ENCODE results near the gene PAQR9. TPM values are rescaled to one million over a fixed set of nuclear protein-coding genes. Genes with fewer than 3 reads are reported as not detected.

Gene PAQR9
- total RNA-seq, 1 experiment from 2014 or later = 0.17 TPM

DNA sequence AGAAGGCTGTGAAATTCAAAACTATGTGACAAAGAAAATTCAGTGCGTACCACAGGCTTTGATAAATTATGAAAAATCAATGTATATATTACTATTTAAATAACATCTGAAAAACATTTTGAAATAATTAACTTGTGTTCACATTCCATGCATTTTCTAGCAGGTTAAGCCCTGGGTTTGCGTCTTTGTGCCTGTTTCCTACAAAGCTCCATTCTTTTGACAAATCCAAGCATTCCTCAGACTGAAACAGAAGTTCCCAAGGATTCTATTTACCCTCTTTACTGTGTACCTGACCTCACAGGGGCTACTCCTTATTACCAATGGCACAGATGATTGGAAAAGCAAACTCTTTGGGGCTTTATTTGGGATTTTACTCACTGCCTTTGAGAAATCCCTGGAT lies 1.9 kb downstream of the PAQR9 start:
- H3K79me2 ChIP-seq (ENCODE audit: insufficient read depth, low read length) = no peaks in the 10 kb centered on the region
- RAD21 ChIA-PET (ENCODE audit: low non-redundant PET in 1 of 2, low total read pairs in 2 of 2, uncharacterized antibody in 2 of 2, unreplicated experiment in 2 of 2) = no interaction called here
- H3K27me3 ChIP-seq (ENCODE audit: insufficient read depth, low read length) = no peaks in the 10 kb centered on the region
- CTCF ChIA-PET = no interaction called here
- H2AFZ ChIP-seq (ENCODE audit: low read depth, low read length, poor library complexity, severe bottlenecking) = no peak overlapping the region
- POLR2A ChIA-PET = interaction anchor here (1.2 kb wide), 1 partner anchor 20 kb away, joined by 3 read pairs; no protein-coding TSS in a partner anchor
- DNase-seq (ENCODE audit: low read depth, low spot score) = no peak
- H4K20me1 ChIP-seq (ENCODE audit: insufficient read depth) = no peaks in the 10 kb centered on the region
- no peaks in the 10 kb centered on the region for H3K9me2 ChIP-seq (ENCODE audit: insufficient read depth)
- H3K4me3 ChIP-seq (replicated peaks in 1 of 2; ENCODE audit: low read depth in 1 of 2, low read length in 2 of 2) = no peak overlapping the region
- TF ChIP-seq EGR1 (IDR thresholded peaks at IDR 0.05; ENCODE audit: low read depth) = no peak
- no peak for TF ChIP-seq CEBPB (IDR thresholded peaks at IDR 0.05; ENCODE audit: low read depth)
- TF ChIP-seq POLR2AphosphoS5 (IDR thresholded peaks at IDR 0.05; ENCODE audit: low read depth, low read length) = no peak
- TF ChIP-seq ELF1 (IDR thresholded peaks at IDR 0.05; ENCODE audit: borderline replicate concordance, low read depth) = no peak
- TF ChIP-seq, protein P1, sequence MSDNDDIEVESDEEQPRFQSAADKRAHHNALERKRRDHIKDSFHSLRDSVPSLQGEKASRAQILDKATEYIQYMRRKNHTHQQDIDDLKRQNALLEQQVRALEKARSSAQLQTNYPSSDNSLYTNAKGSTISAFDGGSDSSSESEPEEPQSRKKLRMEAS (IDR thresholded peaks at IDR 0.05) = no peak
- TF ChIP-seq YY1 (IDR thresholded peaks at IDR 0.05; ENCODE audit: extremely low read depth, insufficient replicate concordance, low read depth, low read length) = no peak
- TF ChIP-seq, protein P2, sequence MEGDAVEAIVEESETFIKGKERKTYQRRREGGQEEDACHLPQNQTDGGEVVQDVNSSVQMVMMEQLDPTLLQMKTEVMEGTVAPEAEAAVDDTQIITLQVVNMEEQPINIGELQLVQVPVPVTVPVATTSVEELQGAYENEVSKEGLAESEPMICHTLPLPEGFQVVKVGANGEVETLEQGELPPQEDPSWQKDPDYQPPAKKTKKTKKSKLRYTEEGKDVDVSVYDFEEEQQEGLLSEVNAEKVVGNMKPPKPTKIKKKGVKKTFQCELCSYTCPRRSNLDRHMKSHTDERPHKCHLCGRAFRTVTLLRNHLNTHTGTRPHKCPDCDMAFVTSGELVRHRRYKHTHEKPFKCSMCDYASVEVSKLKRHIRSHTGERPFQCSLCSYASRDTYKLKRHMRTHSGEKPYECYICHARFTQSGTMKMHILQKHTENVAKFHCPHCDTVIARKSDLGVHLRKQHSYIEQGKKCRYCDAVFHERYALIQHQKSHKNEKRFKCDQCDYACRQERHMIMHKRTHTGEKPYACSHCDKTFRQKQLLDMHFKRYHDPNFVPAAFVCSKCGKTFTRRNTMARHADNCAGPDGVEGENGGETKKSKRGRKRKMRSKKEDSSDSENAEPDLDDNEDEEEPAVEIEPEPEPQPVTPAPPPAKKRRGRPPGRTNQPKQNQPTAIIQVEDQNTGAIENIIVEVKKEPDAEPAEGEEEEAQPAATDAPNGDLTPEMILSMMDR (IDR thresholded peaks at IDR 0.05 in 2 of 3, conservative IDR thresholded peaks at IDR 0.05 in 1 of 3; ENCODE audit: borderline replicate concordance in 1 of 3, insufficient read depth in 1 of 3, low read depth in 2 of 3, low read length in 2 of 3) = no peak
- TF ChIP-seq, protein P3, sequence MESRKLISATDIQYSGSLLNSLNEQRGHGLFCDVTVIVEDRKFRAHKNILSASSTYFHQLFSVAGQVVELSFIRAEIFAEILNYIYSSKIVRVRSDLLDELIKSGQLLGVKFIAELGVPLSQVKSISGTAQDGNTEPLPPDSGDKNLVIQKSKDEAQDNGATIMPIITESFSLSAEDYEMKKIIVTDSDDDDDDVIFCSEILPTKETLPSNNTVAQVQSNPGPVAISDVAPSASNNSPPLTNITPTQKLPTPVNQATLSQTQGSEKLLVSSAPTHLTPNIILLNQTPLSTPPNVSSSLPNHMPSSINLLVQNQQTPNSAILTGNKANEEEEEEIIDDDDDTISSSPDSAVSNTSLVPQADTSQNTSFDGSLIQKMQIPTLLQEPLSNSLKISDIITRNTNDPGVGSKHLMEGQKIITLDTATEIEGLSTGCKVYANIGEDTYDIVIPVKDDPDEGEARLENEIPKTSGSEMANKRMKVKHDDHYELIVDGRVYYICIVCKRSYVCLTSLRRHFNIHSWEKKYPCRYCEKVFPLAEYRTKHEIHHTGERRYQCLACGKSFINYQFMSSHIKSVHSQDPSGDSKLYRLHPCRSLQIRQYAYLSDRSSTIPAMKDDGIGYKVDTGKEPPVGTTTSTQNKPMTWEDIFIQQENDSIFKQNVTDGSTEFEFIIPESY (IDR thresholded peaks at IDR 0.05; ENCODE audit: extremely low read depth, insufficient replicate concordance, low read length) = no peak
- no peak for TF ChIP-seq FOSL1 (IDR thresholded peaks at IDR 0.05; ENCODE audit: low read depth)
- no peak for TF ChIP-seq EZH2phosphoT487 (IDR thresholded peaks at IDR 0.05; ENCODE audit: borderline replicate concordance)
- TF ChIP-seq, protein P4, sequence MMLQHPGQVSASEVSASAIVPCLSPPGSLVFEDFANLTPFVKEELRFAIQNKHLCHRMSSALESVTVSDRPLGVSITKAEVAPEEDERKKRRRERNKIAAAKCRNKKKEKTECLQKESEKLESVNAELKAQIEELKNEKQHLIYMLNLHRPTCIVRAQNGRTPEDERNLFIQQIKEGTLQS (IDR thresholded peaks at IDR 0.05) = no peak
- no peak for ATAC-seq
- no TSS peak for BruUV-seq (replicated peaks)
- no peak overlapping the region for H3K4me2 ChIP-seq (ENCODE audit: low read length)
- intact Hi-C loops (cut with micrococcal nuclease) = no loop called here
- H3K4me1 ChIP-seq (ENCODE audit: control insufficient read depth in 1 of 2, insufficient read depth in 2 of 2, low read length in 2 of 2) = peaks cover 6 to 19% of the 10 kb centered on the region in 2 experiments
- no peak overlapping the region for H3K9ac ChIP-seq (ENCODE audit: low read length)
- H3K9me3 ChIP-seq (ENCODE audit: control insufficient read depth in 1 of 2, insufficient read depth in 1 of 2, low read depth in 1 of 2, low read length in 2 of 2) = no peaks in the 10 kb centered on the region
- no peaks in the 10 kb centered on the region for H3K36me3 ChIP-seq (ENCODE audit: control insufficient read depth in 1 of 2, insufficient read depth in 2 of 2, low read length in 2 of 2)
- H3K27ac ChIP-seq (ENCODE audit: low read depth, low read length) = no peak overlapping the region
